ENCODE measurements around the gene ACSL3.

DNA sequence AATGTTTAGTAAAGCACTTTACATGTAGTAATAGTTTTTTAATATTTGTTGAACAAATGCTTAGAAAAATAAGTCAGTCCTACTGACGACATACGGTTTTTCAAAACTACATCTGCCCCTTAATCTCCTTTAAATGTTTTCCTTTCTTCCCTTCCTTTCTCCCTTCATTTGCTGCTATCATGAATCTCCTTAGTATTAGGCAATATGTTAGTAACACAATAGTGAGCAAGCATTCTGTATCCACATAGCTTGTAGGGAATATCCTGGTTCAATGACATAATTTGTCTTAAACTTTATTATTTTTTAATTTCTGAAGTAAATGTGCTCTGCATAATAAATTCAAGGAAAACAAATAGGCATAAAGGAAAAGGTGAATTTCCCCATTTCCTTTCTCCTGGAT is 79.1 kb downstream of the ACSL3 start:
- TF ChIP-seq CTCF (IDR thresholded peaks at IDR 0.05) (no peak), EZH2phosphoT487 (IDR thresholded peaks at IDR 0.05) (no peak), EZH2 (IDR thresholded peaks at IDR 0.05) (no peak)
